GM18858 (cell line): ENCODE measurements around the gene RB1.
A peak's percentile ranks its signal among the peaks of the same experiment; 100 is the strongest.
"Not testable (repeated sequence)": the region's sequence is repeated elsewhere in the genome, so short reads cannot be mapped to it uniquely, and the experiment has no call there.

Source experiments
- ATAC-seq: cut with Tn5 transposase; IDR thresholded peaks from one replicate; pipeline ENCODE4 v1.9.1; 2021; ENCODE audit not compliant: unreplicated experiment

The RB1 gene

GRCh38 chr13:48448285-48448958, 144.9 kb downstream of the RB1 start:
- ATAC-seq = no peak

GRCh38 chr13:48448959-48449614, 145.5 kb downstream of the RB1 start:
- no peak for ATAC-seq

GRCh38 chr13:48449656-48450055, 146.1 kb downstream of the RB1 start:
- no peak for ATAC-seq

GRCh38 chr13:48451196-48451595, 147.6 kb downstream of the RB1 start:
- ATAC-seq = not testable (repeated sequence)

GRCh38 chr13:48456546-48456945, 153.0 kb downstream of the RB1 start:
- no peak for ATAC-seq

GRCh38 chr13:48457578-48458242, 154.2 kb downstream of the RB1 start:
- ATAC-seq = no peak

- no peak for ATAC-seq
Measured at GRCh38 chr13:48475230-48475629, 171.7 kb downstream of the RB1 start.

- ATAC-seq = no peak
Measured at GRCh38 chr13:48476215-48476614, 172.7 kb downstream of the RB1 start.

GRCh38 chr13:48476686-48477085, 173.1 kb downstream of the RB1 start:
- ATAC-seq = no peak

GRCh38 chr13:48477191-48477855, 173.8 kb downstream of the RB1 start:
- no peak for ATAC-seq

GRCh38 chr13:48478391-48478790, 174.8 kb downstream of the RB1 start:
- no peak for ATAC-seq

GRCh38 chr13:48483575-48483974, 180.0 kb downstream of the RB1 start:
- ATAC-seq = no peak

- ATAC-seq = no peak
Measured at GRCh38 chr13:48485432-48485831, 181.9 kb downstream of the RB1 start.

GRCh38 chr13:48486362-48486761, 182.8 kb downstream of the RB1 start:
- ATAC-seq = no peak

GRCh38 chr13:48486836-48487235, 183.3 kb downstream of the RB1 start:
- ATAC-seq = no peak

GRCh38 chr13:48487968-48488367, 184.4 kb downstream of the RB1 start:
- ATAC-seq = no peak

- ATAC-seq = no peak
Measured at GRCh38 chr13:48488995-48489394, 185.4 kb downstream of the RB1 start.

- ATAC-seq = no peak
Measured at GRCh38 chr13:48489666-48490065, 186.1 kb downstream of the RB1 start.

GRCh38 chr13:48490241-48490640, 186.7 kb downstream of the RB1 start:
- ATAC-seq = no peak

- no peak for ATAC-seq
Measured at GRCh38 chr13:48491423-48492095, 188.0 kb downstream of the RB1 start.

- peak; percentile 36 for ATAC-seq
Measured at GRCh38 chr13:48492096-48492440, 188.5 kb downstream of the RB1 start.
